Heart left ventricle (tissue), 13 donors: ENCODE data around the gene SLC39A11.

ENCODE experiments used
- POLR2A ChIP-seq, 2 donors: fragments of 450-650 bp; IDR thresholded peaks; one replicate each; pipeline ENCODE4 v1.6.1; 2017; ENCODE audit warnings: antibody characterized with exemption in 2 of 2, mild to moderate bottlenecking in 2 of 2, moderate library complexity in 2 of 2
- TF ChIP-seq, protein P1 (sequence below), 12 donors: fragments of 200-600 bp; sonication (generic) in 4 of 12; IDR thresholded peaks; one replicate each; pipeline versions ENCODE4 v1.5.0 to v1.8.0; 2018 to 2022; ENCODE audit warnings: antibody characterized with exemption in 12 of 12, mild to moderate bottlenecking in 5 of 12
- donor health status: ischemic (EF 13 %, LVEDD 7.1; RV severe dilation, severe dysfunction).
- donor health status: DM: no; HTN: yes; CAD: no.
- donor health status: DM: no; HTN: no; CAD: no.
- donor health status: ischemic (EF 25% LVEDD 6.9; RV normal size, moderate dysfunction).
- donor health status: ischemic (EF 25% LVEDD 5.7; RV mildly dilated, moderate dysfunction).
- donor health status: ischemic (EF 35%, LVEDD 5.7; RV mildly dilated, moderate dysfunction).
- donor health status: nonischemic (EF 11% LVEDD 7.7; RV severe dilation, severe dysfunction).
- donor health status: DM: yes; HTN: yes; CAD: no.
- donor health status: PGD.
- donor health status: ischemic (EF 29% LVEDD 5.4; RV normal size, mild dysfunction).
- donor health status: nonischemic (EF 23%, LVEDD 6.1; RV moderate dilation, normal function).

DNA sequence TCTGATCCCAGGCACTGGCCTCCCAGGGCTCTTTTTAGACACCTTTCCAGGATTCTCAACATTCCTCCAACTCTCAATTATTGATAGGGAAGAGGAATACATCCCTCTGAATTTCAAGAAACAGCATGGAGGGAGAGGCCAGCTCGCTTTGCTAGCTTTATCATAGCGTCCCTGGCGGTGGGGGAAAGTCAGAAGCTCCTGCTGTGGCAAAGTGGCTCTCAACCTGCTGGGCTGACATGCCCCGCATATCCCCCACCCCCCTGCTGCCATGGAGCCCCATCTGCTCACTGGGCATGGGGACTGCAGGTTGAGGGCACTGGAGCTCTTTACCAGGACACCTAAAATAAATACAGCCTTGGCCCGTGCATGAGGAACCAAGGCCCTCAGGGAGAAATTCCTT lies 140.3 kb downstream of the SLC39A11 start:
- TF ChIP-seq, protein P1, sequence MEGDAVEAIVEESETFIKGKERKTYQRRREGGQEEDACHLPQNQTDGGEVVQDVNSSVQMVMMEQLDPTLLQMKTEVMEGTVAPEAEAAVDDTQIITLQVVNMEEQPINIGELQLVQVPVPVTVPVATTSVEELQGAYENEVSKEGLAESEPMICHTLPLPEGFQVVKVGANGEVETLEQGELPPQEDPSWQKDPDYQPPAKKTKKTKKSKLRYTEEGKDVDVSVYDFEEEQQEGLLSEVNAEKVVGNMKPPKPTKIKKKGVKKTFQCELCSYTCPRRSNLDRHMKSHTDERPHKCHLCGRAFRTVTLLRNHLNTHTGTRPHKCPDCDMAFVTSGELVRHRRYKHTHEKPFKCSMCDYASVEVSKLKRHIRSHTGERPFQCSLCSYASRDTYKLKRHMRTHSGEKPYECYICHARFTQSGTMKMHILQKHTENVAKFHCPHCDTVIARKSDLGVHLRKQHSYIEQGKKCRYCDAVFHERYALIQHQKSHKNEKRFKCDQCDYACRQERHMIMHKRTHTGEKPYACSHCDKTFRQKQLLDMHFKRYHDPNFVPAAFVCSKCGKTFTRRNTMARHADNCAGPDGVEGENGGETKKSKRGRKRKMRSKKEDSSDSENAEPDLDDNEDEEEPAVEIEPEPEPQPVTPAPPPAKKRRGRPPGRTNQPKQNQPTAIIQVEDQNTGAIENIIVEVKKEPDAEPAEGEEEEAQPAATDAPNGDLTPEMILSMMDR (IDR thresholded peaks at IDR 0.05): no peak
- TF ChIP-seq POLR2A (IDR thresholded peaks at IDR 0.05): no peak
